Measurements from ENCODE around the gene HSFX3.

The HSFX3 gene

DNA sequence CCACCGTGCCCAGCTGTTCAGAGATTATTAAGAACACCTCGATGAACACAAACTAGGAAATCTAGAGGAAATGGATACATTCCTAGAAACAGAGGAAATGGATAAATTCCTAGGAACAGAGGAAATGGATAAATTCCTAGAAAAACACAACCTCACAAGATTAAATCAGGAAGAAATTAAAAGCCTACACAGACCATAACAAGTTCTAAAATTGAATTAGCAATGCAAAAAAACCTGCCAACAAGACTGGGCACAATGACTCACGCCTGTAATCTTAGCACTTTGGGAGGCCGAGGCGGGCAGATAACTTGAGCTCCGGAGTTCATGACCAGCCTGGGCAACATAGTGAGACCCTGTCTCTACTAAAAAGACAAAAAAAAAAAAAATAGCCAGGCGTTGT lies 31.5 kb downstream of the HSFX3 start:
- Histone ChIP-seq H3K9me3 (replicated peaks; ENCODE audit: insufficient read depth, low read length) (no peaks in the 10 kb centered on the region), H3K4me3 (ENCODE audit: low read length) (no peak overlapping the region), H3F3A (ENCODE audit: insufficient read depth, low read length) (no peaks in the 10 kb centered on the region), H3K79me2 (ENCODE audit: low read length) (no peaks in the 10 kb centered on the region), H3K27ac (ENCODE audit: low read length) (no peak overlapping the region), H3K4me1 (ENCODE audit: low read length) (peaks cover 16% of the 10 kb centered on the region), H2AFZ (ENCODE audit: low read length) (no peak overlapping the region), H3K9ac (ENCODE audit: low read length) (no peak overlapping the region), H3K4me2 (ENCODE audit: low read depth, low read length) (no peak overlapping the region), H3K9me2 (replicated peaks; ENCODE audit: insufficient read depth, low read length) (no peaks in the 10 kb centered on the region), H3K36me3 (replicated peaks; ENCODE audit: insufficient read depth, low read length) (no peaks in the 10 kb centered on the region), H4K20me1 (ENCODE audit: insufficient read depth, low read length) (no peaks in the 10 kb centered on the region), H3K27me3 (replicated peaks; ENCODE audit: insufficient read depth, low read length) (no peaks in the 10 kb centered on the region)
- DNase-seq: no peak
- no peak for TF ChIP-seq EZH2 (optimal IDR thresholded peaks at IDR 0.05; ENCODE audit: low read depth, low read length)
- no peak for TF ChIP-seq EZH2phosphoT487 (IDR thresholded peaks at IDR 0.05; ENCODE audit: low read length)
- TF ChIP-seq, protein P1, sequence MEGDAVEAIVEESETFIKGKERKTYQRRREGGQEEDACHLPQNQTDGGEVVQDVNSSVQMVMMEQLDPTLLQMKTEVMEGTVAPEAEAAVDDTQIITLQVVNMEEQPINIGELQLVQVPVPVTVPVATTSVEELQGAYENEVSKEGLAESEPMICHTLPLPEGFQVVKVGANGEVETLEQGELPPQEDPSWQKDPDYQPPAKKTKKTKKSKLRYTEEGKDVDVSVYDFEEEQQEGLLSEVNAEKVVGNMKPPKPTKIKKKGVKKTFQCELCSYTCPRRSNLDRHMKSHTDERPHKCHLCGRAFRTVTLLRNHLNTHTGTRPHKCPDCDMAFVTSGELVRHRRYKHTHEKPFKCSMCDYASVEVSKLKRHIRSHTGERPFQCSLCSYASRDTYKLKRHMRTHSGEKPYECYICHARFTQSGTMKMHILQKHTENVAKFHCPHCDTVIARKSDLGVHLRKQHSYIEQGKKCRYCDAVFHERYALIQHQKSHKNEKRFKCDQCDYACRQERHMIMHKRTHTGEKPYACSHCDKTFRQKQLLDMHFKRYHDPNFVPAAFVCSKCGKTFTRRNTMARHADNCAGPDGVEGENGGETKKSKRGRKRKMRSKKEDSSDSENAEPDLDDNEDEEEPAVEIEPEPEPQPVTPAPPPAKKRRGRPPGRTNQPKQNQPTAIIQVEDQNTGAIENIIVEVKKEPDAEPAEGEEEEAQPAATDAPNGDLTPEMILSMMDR (IDR thresholded peaks at IDR 0.05; ENCODE audit: low read length): no peak

DNA sequence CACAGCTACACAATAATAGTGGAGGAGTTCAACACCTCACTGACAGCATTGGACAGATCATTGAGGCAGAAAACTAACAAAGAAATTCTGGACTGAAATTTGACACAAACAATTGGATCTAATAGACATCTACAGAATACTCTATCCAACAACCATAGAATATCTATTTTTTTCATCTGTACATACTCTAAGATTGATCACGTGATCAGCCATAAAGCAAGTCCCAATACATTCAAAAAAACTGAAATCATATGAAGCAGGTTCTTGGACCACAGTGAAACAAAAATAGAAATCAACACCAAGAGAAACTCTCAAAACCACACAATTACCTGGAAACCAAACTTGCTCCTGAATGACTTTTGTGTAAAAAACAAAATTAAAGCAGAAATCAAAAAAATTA lies 32.4 kb downstream of the HSFX3 start:
- Histone ChIP-seq H3K9me3 (replicated peaks; ENCODE audit: insufficient read depth, low read length) (no peaks in the 10 kb centered on the region), H3K4me2 (ENCODE audit: low read depth, low read length) (peak overlapping the region; percentile 27), H3K27ac (ENCODE audit: low read length) (no peak overlapping the region), H4K20me1 (ENCODE audit: insufficient read depth, low read length) (no peaks in the 10 kb centered on the region), H3K4me1 (ENCODE audit: low read length) (peaks cover 20% of the 10 kb centered on the region), H3K36me3 (replicated peaks; ENCODE audit: insufficient read depth, low read length) (no peaks in the 10 kb centered on the region), H2AFZ (ENCODE audit: low read length) (no peak overlapping the region), H3K27me3 (replicated peaks; ENCODE audit: insufficient read depth, low read length) (no peaks in the 10 kb centered on the region), H3K4me3 (ENCODE audit: low read length) (no peak overlapping the region), H3K9me2 (replicated peaks; ENCODE audit: insufficient read depth, low read length) (no peaks in the 10 kb centered on the region), H3K9ac (ENCODE audit: low read length) (no peak overlapping the region), H3K79me2 (ENCODE audit: low read length) (no peaks in the 10 kb centered on the region), H3F3A (ENCODE audit: insufficient read depth, low read length) (no peaks in the 10 kb centered on the region)
- TF ChIP-seq, protein P1 (IDR thresholded peaks at IDR 0.05; ENCODE audit: low read length): no peak
- TF ChIP-seq EZH2 (optimal IDR thresholded peaks at IDR 0.05; ENCODE audit: low read depth, low read length) (no peak), EZH2phosphoT487 (IDR thresholded peaks at IDR 0.05; ENCODE audit: low read length) (no peak)
- no peak for DNase-seq

DNA sequence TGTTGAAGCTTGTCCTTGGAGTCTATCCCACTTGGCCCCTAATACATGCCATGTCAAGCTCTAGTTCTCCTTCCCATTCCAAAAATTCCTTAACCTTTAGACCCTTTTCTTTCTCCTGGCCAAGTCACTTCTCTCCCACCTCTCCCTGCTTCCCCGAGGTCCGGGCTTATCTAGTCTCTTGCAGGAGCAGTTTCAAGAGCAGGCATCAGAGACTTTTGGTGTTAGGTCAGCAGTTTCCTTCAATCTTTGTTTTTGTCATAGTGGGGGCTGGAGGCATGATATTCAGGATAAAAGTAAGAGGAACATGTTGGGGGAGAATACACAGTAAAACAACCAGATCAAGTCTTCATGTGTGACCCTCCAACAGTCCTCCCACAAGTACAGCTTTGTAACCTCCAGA lies 33.1 kb downstream of the HSFX3 start:
- Histone ChIP-seq H3K4me2 (ENCODE audit: low read depth, low read length) (no peak overlapping the region), H3K9me3 (replicated peaks; ENCODE audit: insufficient read depth, low read length) (no peaks in the 10 kb centered on the region), H3K9ac (ENCODE audit: low read length) (no peak overlapping the region), H3K27ac (ENCODE audit: low read length) (no peak overlapping the region), H2AFZ (ENCODE audit: low read length) (no peak overlapping the region), H3K27me3 (replicated peaks; ENCODE audit: insufficient read depth, low read length) (no peaks in the 10 kb centered on the region), H3K9me2 (replicated peaks; ENCODE audit: insufficient read depth, low read length) (no peaks in the 10 kb centered on the region), H3K79me2 (ENCODE audit: low read length) (no peaks in the 10 kb centered on the region), H4K20me1 (ENCODE audit: insufficient read depth, low read length) (no peaks in the 10 kb centered on the region), H3K36me3 (replicated peaks; ENCODE audit: insufficient read depth, low read length) (no peaks in the 10 kb centered on the region), H3K4me3 (ENCODE audit: low read length) (no peak overlapping the region), H3F3A (ENCODE audit: insufficient read depth, low read length) (no peaks in the 10 kb centered on the region), H3K4me1 (ENCODE audit: low read length) (peaks cover 23% of the 10 kb centered on the region)
- no peak for TF ChIP-seq EZH2phosphoT487 (IDR thresholded peaks at IDR 0.05; ENCODE audit: low read length)
- TF ChIP-seq EZH2 (optimal IDR thresholded peaks at IDR 0.05; ENCODE audit: low read depth, low read length): no peak
- TF ChIP-seq, protein P1 (IDR thresholded peaks at IDR 0.05; ENCODE audit: low read length): no peak
- no peak for DNase-seq

Measured in MM.1S (cell line).